Heart left ventricle (tissue), 16 donors: ENCODE measurements around the gene MTRF1L. TPM values are rescaled to one million over a fixed set of nuclear protein-coding genes. Genes with fewer than 3 reads are reported as not detected.
"Not testable (repeated sequence)": the region's sequence is repeated elsewhere in the genome, so short reads cannot be mapped to it uniquely, and the experiment has no call there.

ENCODE experiments used
- ATAC-seq, 4 donors: fragments of 200-7000 bp; cut with Tn5 transposase; one replicate each; pipeline ENCODE4 v1.9.1; 2020 to 2022; ENCODE audit warnings: moderate library complexity in 4 of 4, mild to moderate bottlenecking in 3 of 4, moderate number of reproducible peaks in 1 of 4
- DNase-seq, 5 donors: peaks; one replicate each; pipeline ENCODE4 v3.0.0-alpha.2; 2020
- H3K27ac ChIP-seq, 12 donors: fragments of 200-600 bp; sonication (generic) in 4 of 12; one replicate each; pipeline versions ENCODE4 v1.5.0 to v1.8.0; 2016 to 2022; ENCODE audit warnings: mild to moderate bottlenecking in 2 of 12
- H3K27me3 ChIP-seq, 9 donors: fragments of 200-600 bp; sonication (generic) in 2 of 9; one replicate each; pipeline versions ENCODE4 v1.5.1 to v1.8.0; 2016 to 2022; ENCODE audit warnings: mild to moderate bottlenecking in 3 of 9
- H3K36me3 ChIP-seq, 9 donors: fragments of 200-600 bp; sonication (generic) in 2 of 9; one replicate each; pipeline versions ENCODE4 v1.5.0 to v1.8.0; 2018 to 2022; ENCODE audit warnings: mild to moderate bottlenecking in 2 of 9
- H3K4me1 ChIP-seq, 12 donors: fragments of 200-600 bp; sonication (generic) in 4 of 12; one replicate each; pipeline versions ENCODE4 v1.5.0 to v1.8.0; 2016 to 2022; ENCODE audit warnings: mild to moderate bottlenecking in 3 of 12
- H3K4me3 ChIP-seq, 12 donors: fragments of 200-600 bp; sonication (generic) in 4 of 12; one replicate each; pipeline versions ENCODE4 v1.5.0 to v1.8.0; 2017 to 2022; ENCODE audit warnings: mild to moderate bottlenecking in 9 of 12, moderate library complexity in 4 of 12
- H3K9me3 ChIP-seq, 12 donors: fragments of 200-600 bp; sonication (generic) in 4 of 12; one replicate each; pipeline versions ENCODE4 v1.5.0 to v1.8.0; 2016 to 2022; ENCODE audit warnings: mild to moderate bottlenecking in 1 of 12
- POLR2A ChIP-seq, 2 donors: fragments of 450-650 bp; IDR thresholded peaks; one replicate each; pipeline ENCODE4 v1.6.1; 2017; ENCODE audit warnings: antibody characterized with exemption in 2 of 2, mild to moderate bottlenecking in 2 of 2, moderate library complexity in 2 of 2
- WGBS, 4 donors: extraction: QIAGEN DNeasy Blood & Tissue Kit in 2 of 4; methylation state at CpG; one replicate each; pipeline versions ENCODE4 v1.1.5 to v1.1.7; 2013 to 2018; 5-methylcytosine and 5-hydroxymethylcytosine counted together
- intact Hi-C, 10 donors: fragments of 100-400 bp; cut with DNase I; formaldehyde crosslinking; loops; one replicate each; pipeline versions ENCODE4 v1.11.1 to v1.14.2; 2022
- polyA plus RNA-seq, 2 donors: library from polyadenylated mRNA; stranded (reverse); fragments of 200-250 nt; gene quantifications; one replicate each; pipeline ENCODE4 v1.2.3, GENCODE V29; 2013
- total RNA-seq, 9 donors: library from RNA; depleted of rRNA in 2 of 9; stranded (reverse); fragments of >200 nt in 2 of 9; fragmentation: NEBNext Ultra II Directional in 3 of 9; extraction: Animal tissue kit (Norgen Biotek cat#: 25700) in 3 of 9; gene quantifications; one replicate each; pipeline versions ENCODE4 v1.1.0 to v1.2.4, GENCODE V29; 2016 to 2023
- TF ChIP-seq, protein P1 (sequence below), 12 donors: fragments of 200-600 bp; sonication (generic) in 4 of 12; IDR thresholded peaks; one replicate each; pipeline versions ENCODE4 v1.5.0 to v1.8.0; 2018 to 2022; ENCODE audit warnings: antibody characterized with exemption in 12 of 12, mild to moderate bottlenecking in 5 of 12
- donor health status: ischemic (EF 13 %, LVEDD 7.1; RV severe dilation, severe dysfunction).
- donor health status: healthy with polysubstance abuse.
- donor health status: DM: no; HTN: yes; CAD: no.
- donor health status: DM: no; HTN: no; CAD: no.
- donor health status: ischemic (EF 25% LVEDD 6.9; RV normal size, moderate dysfunction).
- donor health status: ischemic (EF 25% LVEDD 5.7; RV mildly dilated, moderate dysfunction).
- donor health status: healthy.
- donor health status: DM: yes; HTN: yes; CAD: no.
- donor health status: ischemic (EF 35%, LVEDD 5.7; RV mildly dilated, moderate dysfunction).
- donor health status: nonischemic (EF 11% LVEDD 7.7; RV severe dilation, severe dysfunction).
- donor health status: DM: yes; HTN: yes; CAD: no.
- donor health status: PGD.
- donor health status: ischemic (EF 29% LVEDD 5.4; RV normal size, mild dysfunction).
- donor health status: nonischemic (EF 23%, LVEDD 6.1; RV moderate dilation, normal function).

Gene MTRF1L
- total and polyA plus RNA-seq, 11 donors = 14.8 to 33.0 (median 22.7) TPM

GRCh38 chr6:152973916-152974315, 28.6 kb downstream of the MTRF1L start:
- Histone ChIP-seq H3K27ac (no peak overlapping the region), H3K4me3 (no peak overlapping the region), H3K36me3 (peaks cover 0 to 56% (median 44%) of the 10 kb centered on the region in 9 donors), H3K9me3 (no peaks in the 10 kb centered on the region), H3K27me3 (no peaks in the 10 kb centered on the region), H3K4me1 (peaks cover 0 to 32% (median 0%) of the 10 kb centered on the region in 12 donors)
- intact Hi-C loops = no loop called here
- TF ChIP-seq POLR2A (IDR thresholded peaks at IDR 0.05) = no peak
- TF ChIP-seq, protein P1, sequence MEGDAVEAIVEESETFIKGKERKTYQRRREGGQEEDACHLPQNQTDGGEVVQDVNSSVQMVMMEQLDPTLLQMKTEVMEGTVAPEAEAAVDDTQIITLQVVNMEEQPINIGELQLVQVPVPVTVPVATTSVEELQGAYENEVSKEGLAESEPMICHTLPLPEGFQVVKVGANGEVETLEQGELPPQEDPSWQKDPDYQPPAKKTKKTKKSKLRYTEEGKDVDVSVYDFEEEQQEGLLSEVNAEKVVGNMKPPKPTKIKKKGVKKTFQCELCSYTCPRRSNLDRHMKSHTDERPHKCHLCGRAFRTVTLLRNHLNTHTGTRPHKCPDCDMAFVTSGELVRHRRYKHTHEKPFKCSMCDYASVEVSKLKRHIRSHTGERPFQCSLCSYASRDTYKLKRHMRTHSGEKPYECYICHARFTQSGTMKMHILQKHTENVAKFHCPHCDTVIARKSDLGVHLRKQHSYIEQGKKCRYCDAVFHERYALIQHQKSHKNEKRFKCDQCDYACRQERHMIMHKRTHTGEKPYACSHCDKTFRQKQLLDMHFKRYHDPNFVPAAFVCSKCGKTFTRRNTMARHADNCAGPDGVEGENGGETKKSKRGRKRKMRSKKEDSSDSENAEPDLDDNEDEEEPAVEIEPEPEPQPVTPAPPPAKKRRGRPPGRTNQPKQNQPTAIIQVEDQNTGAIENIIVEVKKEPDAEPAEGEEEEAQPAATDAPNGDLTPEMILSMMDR (IDR thresholded peaks at IDR 0.05) = no peak
- no peak for DNase-seq
- 95 to 100% (median 98%) methylated on average over 1 of the region's 1 CpG for WGBS, 4 donors
- no peak for ATAC-seq

GRCh38 chr6:152969688-152970418, 32.7 kb downstream of the MTRF1L start:
- Histone ChIP-seq H3K4me1 (peaks cover 0 to 6% (median 0%) of the 10 kb centered on the region in 12 donors), H3K4me3 (no peak overlapping the region), H3K36me3 (peaks cover 0 to 52% (median 41%) of the 10 kb centered on the region in 9 donors), H3K27me3 (no peaks in the 10 kb centered on the region), H3K27ac (no peak overlapping the region), H3K9me3 (peaks cover 0 to 11% (median 0%) of the 10 kb centered on the region in 12 donors)
- no peak for TF ChIP-seq POLR2A (IDR thresholded peaks at IDR 0.05)
- intact Hi-C loops = no loop called here
- ATAC-seq (no peak), DNase-seq (no peak)
- WGBS, 4 donors = 92 to 96% (median 96%) methylated on average over 6 of the region's 6 CpGs

GRCh38 chr6:152966168-152966894, 36.2 kb downstream of the MTRF1L start:
- H3K4me1 ChIP-seq, H3K27ac ChIP-seq, H3K27me3 ChIP-seq, intact Hi-C loops, H3K4me3 ChIP-seq, DNase-seq, ATAC-seq: not testable (repeated sequence)
- 85 to 95% (median 91%) methylated on average over 13 to 15 of the region's 15 CpGs for WGBS, 4 donors
- Histone ChIP-seq H3K9me3 (peaks cover 0 to 18% (median 0%) of the 10 kb centered on the region in 12 donors), H3K36me3 (peaks cover 0 to 22% (median 13%) of the 10 kb centered on the region in 9 donors)

- TF ChIP-seq POLR2A (IDR thresholded peaks at IDR 0.05) = no peak
- TF ChIP-seq, protein P1 (IDR thresholded peaks at IDR 0.05) = no peak
- Histone ChIP-seq H3K27me3 (no peaks in the 10 kb centered on the region), H3K9me3 (peaks cover 0 to 12% (median 0%) of the 10 kb centered on the region in 12 donors), H3K4me1 (no peaks in the 10 kb centered on the region), H3K4me3 (no peak overlapping the region), H3K36me3 (no peaks in the 10 kb centered on the region), H3K27ac (no peak overlapping the region)
- ATAC-seq = no peak
- no peak for DNase-seq
- 92 to 93% (median 92%) methylated on average over 24 of the region's 24 CpGs for WGBS, 4 donors
- intact Hi-C loops = loop anchor here in 4 of 10 donors (10.0 kb wide), 4 partner anchors 55 to 215 kb away; partner anchors contain the start of gene VIP (in 1 of the 4)
Observed at GRCh38 chr6:152959333-152959732, 43.2 kb downstream of the MTRF1L start.

DNA sequence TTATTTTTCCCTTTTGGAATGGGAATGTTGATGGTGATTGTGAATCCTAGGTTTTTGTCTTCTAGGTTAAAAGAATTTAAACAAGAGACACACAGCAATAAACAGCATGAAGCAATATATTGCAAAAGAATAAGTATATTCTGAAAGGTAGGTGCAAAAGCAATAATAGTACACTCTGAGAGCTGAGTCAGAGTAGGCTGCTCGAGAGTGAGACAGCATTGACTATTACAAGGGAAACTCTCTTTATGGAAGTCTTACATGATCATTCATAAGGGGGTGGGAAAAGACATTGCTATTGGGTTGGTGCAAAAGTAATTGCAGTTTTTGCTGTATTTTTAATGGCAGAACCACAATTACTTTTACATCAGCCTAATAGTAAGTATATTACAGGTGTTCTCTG, 44.7 kb downstream of the MTRF1L start:
- Histone ChIP-seq H3K36me3 (no peaks in the 10 kb centered on the region), H3K4me3 (no peak overlapping the region), H3K27ac (no peak overlapping the region), H3K27me3 (no peaks in the 10 kb centered on the region), H3K4me1 (no peaks in the 10 kb centered on the region), H3K9me3 (peaks cover 0 to 11% (median 0%) of the 10 kb centered on the region in 12 donors)
- 59 to 77% (median 65%) methylated on average over 1 of the region's 1 CpG for WGBS, 4 donors
- DNase-seq (no peak), ATAC-seq (no peak)
- intact Hi-C loops = loop anchor here in 4 of 10 donors (10.0 kb wide), 4 partner anchors 57 to 213 kb away; partner anchors contain the start of gene VIP (in 1 of the 4)
- no peak for TF ChIP-seq POLR2A (IDR thresholded peaks at IDR 0.05)
- TF ChIP-seq, protein P1 (IDR thresholded peaks at IDR 0.05) = no peak
